ENCODE results near the gene APBB2.

APBB2 gene

GRCh38 chr4:41161355-41161754 lies 53.0 kb downstream of the APBB2 start:
- TF ChIP-seq CTCF (conservative IDR thresholded peaks at IDR 0.05; ENCODE audit: low read depth, low read length) = no peak
- H3K4me3 ChIP-seq (ENCODE audit: low read length) = no peak overlapping the region
- DNase-seq (ENCODE audit: low read depth) = no peak

GRCh38 chr4:41160856-41161255 lies 53.5 kb downstream of the APBB2 start:
- DNase-seq (ENCODE audit: low read depth) = no peak
- no peak for TF ChIP-seq CTCF (conservative IDR thresholded peaks at IDR 0.05; ENCODE audit: low read depth, low read length)
- H3K4me3 ChIP-seq (ENCODE audit: low read length) = no peak overlapping the region

- DNase-seq (ENCODE audit: low read depth) = no peak
- no peak overlapping the region for H3K4me3 ChIP-seq (ENCODE audit: low read length)
- no peak for TF ChIP-seq CTCF (conservative IDR thresholded peaks at IDR 0.05; ENCODE audit: low read depth, low read length)
These were observed 54.1 kb downstream of the APBB2 start for GRCh38 chr4:41160012-41160789.

GRCh38 chr4:41158756-41159155 lies 55.6 kb downstream of the APBB2 start:
- no peak overlapping the region for H3K4me3 ChIP-seq (ENCODE audit: low read length)
- no peak for TF ChIP-seq CTCF (conservative IDR thresholded peaks at IDR 0.05; ENCODE audit: low read depth, low read length)

GRCh38 chr4:41158274-41158673 lies 56.1 kb downstream of the APBB2 start:
- no peak overlapping the region for H3K4me3 ChIP-seq (ENCODE audit: low read length)
- DNase-seq (ENCODE audit: low read depth) = no peak
- TF ChIP-seq CTCF (conservative IDR thresholded peaks at IDR 0.05; ENCODE audit: low read depth, low read length) = no peak

More at GRCh38 chr4:41158756-41159155, 55.6 kb downstream of the APBB2 start:
- DNase-seq (ENCODE audit: low read depth) = no peak

- no peak for DNase-seq (ENCODE audit: low read depth)
- no peak for TF ChIP-seq CTCF (conservative IDR thresholded peaks at IDR 0.05; ENCODE audit: low read depth, low read length)
- H3K4me3 ChIP-seq (ENCODE audit: low read length) = no peak overlapping the region
These were observed 57.3 kb downstream of the APBB2 start for GRCh38 chr4:41157009-41157408.

- DNase-seq (ENCODE audit: low read depth) = no peak
- no peak for TF ChIP-seq CTCF (conservative IDR thresholded peaks at IDR 0.05; ENCODE audit: low read depth, low read length)
- no peak overlapping the region for H3K4me3 ChIP-seq (ENCODE audit: low read length)
These were observed 57.8 kb downstream of the APBB2 start for GRCh38 chr4:41156574-41156973.

All from retinal pigment epithelial cell (primary cell).